ENCODE measurements around the gene PVALEF.

PVALEF gene

GRCh38 chr17:81160747-81161453, 4.4 kb upstream of the PVALEF start:
- no peak for TF ChIP-seq CTCF (conservative IDR thresholded peaks at IDR 0.05; ENCODE audit: low read depth, low read length)
- H3K4me3 ChIP-seq (ENCODE audit: low read length) = no peak overlapping the region
- DNase-seq (ENCODE audit: low read depth) = no peak

- H3K4me3 ChIP-seq (ENCODE audit: low read length) = no peak overlapping the region
- TF ChIP-seq CTCF (conservative IDR thresholded peaks at IDR 0.05; ENCODE audit: low read depth, low read length) = no peak
- no peak for DNase-seq (ENCODE audit: low read depth)
Measured at GRCh38 chr17:81161536-81161935, 3.8 kb upstream of the PVALEF start.

GRCh38 chr17:81161972-81162371, 3.3 kb upstream of the PVALEF start:
- DNase-seq (ENCODE audit: low read depth) = no peak
- TF ChIP-seq CTCF (conservative IDR thresholded peaks at IDR 0.05; ENCODE audit: low read depth, low read length) = no peak
- no peak overlapping the region for H3K4me3 ChIP-seq (ENCODE audit: low read length)

- DNase-seq (ENCODE audit: low read depth) = no peak
- no peak for TF ChIP-seq CTCF (conservative IDR thresholded peaks at IDR 0.05; ENCODE audit: low read depth, low read length)
- H3K4me3 ChIP-seq (ENCODE audit: low read length) = no peak overlapping the region
Measured at GRCh38 chr17:81162491-81162890, 2.8 kb upstream of the PVALEF start.

- no peak for TF ChIP-seq CTCF (conservative IDR thresholded peaks at IDR 0.05; ENCODE audit: low read depth, low read length)
Measured at GRCh38 chr17:81163051-81163695, 2.1 kb upstream of the PVALEF start.

GRCh38 chr17:81163703-81164370, 1.5 kb upstream of the PVALEF start:
- no peak for TF ChIP-seq CTCF (conservative IDR thresholded peaks at IDR 0.05; ENCODE audit: low read depth, low read length)
- no peak for DNase-seq (ENCODE audit: low read depth)

More at GRCh38 chr17:81163051-81163695, 2.1 kb upstream of the PVALEF start:
- H3K4me3 ChIP-seq (ENCODE audit: low read length) = no peak overlapping the region
- no peak for DNase-seq (ENCODE audit: low read depth)

More at GRCh38 chr17:81163703-81164370, 1.5 kb upstream of the PVALEF start:
- no peak overlapping the region for H3K4me3 ChIP-seq (ENCODE audit: low read length)

Data from retinal pigment epithelial cell (primary cell).